ENCODE results near the gene RANBP3. TPM values are rescaled to one million over a fixed set of nuclear protein-coding genes. Genes with fewer than 3 reads are reported as not detected.

Gene RANBP3
- total RNA-seq, 1 donor from 2014 or later = 41.6 TPM

DNA sequence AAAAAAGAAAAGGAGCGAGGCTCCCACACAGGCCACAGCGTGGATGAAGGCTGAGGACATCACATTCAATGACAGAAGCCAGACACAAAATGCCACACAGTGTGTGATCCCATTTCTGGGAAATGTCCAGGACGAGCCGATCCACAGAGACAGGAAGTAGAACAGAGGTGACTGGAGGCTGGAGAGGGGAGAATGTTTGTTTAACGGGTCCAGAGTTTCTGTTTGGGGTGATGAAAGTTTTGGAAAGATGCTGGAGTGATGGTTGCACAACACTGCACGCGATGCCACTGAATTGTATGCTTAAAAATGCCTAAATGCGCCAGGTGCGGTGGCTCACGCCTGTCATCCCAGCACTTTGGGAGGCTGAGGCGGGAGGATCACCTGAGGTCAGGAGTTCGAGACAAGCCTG lies 107.0 kb downstream of the RANBP3 start:
- no peak for DNase-seq (ENCODE audit: low spot score in 2 of 2)
- no peak for FAIRE-seq

DNA sequence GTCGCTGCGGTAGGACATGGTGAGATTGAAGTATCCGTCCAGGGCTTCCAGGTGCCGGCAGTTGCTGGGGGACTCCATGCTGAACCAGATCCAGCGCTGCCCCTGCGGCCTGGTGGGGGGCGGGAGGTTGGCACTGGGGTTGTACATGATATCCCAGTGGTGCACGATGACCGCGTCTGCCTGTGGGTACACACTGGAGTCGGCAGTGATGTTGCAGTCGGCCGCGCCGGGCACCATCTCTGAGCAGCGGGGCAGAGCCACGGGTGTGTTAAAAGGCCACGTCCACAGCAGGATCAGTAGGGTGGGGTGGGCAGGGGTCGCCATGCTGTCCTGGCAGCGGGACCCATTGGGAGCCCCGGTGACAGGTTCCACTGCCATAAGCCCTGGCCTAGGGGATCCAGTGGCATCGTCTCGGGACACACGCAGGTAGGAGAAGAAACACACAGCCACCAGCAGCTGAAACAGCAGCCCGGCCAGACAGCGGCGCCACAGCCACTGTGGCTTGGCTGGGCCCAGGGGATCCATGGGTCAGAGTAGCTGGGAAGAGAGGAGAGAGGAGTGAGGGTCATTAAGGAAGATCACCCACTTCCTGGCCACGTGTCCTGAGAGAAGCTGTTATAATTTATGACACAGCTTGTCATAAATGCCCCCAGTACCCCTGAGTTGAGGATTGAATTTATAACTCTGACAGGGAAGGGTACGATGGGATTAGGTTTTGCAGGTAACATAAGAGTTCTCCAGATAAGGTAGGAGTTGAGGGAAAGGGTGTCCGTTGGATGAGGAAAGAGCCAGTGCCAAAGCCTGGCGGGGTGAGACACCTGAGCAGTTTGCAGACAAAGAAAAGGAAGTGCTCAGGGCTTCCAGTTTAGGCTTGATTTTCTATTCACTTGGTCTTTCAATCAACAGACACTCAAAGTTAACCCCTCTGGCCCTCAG lies 110.5 kb downstream of the RANBP3 start:
- no peak for DNase-seq (ENCODE audit: low spot score in 2 of 2)
- FAIRE-seq = no peak

Other genes starting within 250 kb of the RANBP3 start
- gene PRR22, start 193.4 kb downstream of the RANBP3 start, total RNA-seq = 0.41 TPM
- 13.9 TPM for gene DUS3L, start 187.0 kb downstream of the RANBP3 start, total RNA-seq
- gene NRTN, start 173.1 kb downstream of the RANBP3 start, total RNA-seq = not detected
- not detected for gene FUT6, start 138.4 kb downstream of the RANBP3 start, total RNA-seq
- gene FUT3, start 126.7 kb downstream of the RANBP3 start, total RNA-seq = not detected
- gene FUT5, start 107.6 kb downstream of the RANBP3 start, total RNA-seq = not detected
- 97.8 TPM for gene NDUFA11, start 74.3 kb downstream of the RANBP3 start, total RNA-seq
- gene VMAC, start 73.3 kb downstream of the RANBP3 start, total RNA-seq = 3.7 TPM
- gene CAPS, start 63.9 kb downstream of the RANBP3 start, total RNA-seq = 2.4 TPM
- 5.7 TPM for gene RFX2, start 132.4 kb upstream of the RANBP3 start, total RNA-seq
- not detected for gene ACSBG2, start 157.5 kb upstream of the RANBP3 start, total RNA-seq

Data from frontal cortex (tissue), 4 donors.